ENCODE data around the gene DALRD3. TPM values are rescaled to one million over a fixed set of nuclear protein-coding genes. Genes with fewer than 3 reads are reported as not detected.

The DALRD3 gene
- total RNA-seq, 1 experiment from 2014 or later: 69.7 TPM

DNA sequence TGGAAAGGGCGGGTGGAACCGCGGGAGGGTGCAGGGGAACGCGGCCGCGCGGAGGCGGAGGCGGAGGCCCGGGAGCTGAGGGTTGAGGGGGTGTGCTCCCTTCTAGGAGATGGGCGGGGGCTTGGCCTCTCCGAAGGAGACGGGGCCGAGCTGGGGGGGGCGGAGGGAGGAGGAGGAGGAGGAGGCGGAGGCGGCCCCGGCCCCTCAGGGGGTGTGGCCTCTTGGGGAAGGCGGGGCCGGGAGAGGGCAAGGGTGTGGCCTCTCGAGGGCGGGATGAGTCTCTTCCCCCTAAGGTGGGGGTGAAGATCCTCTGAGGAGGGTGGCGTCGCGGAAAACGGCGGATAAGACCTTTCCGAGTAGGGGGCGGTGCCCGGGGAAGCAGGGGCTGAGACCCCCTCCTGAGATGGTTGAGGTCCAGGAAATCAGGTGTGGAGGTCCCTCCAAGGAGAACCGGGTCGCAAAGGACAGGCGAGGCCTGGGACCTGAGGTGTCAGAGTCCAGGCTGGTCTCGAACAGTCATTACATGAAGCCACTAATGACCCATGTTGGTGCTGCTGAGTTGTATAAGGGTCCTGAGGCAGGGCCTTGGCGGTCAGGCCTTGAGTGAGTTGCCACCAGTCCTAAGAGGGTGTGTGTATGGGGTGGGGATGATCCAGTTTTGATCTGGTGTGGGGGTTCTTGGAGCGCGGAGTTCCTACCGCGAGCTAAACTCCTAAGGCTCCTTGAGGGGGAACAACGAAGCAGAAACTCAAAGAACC is 10.4 kb downstream of the DALRD3 start:
- in situ Hi-C loops (cut with HindIII; ENCODE audit: low pct_unique_long_range_greater_than_20kb, low sequenced_read_pairs): no loop called here
- peak; percentile 89 for DNase-seq (ENCODE audit: low read depth)

- in situ Hi-C loops (cut with HindIII; ENCODE audit: low pct_unique_long_range_greater_than_20kb, low sequenced_read_pairs): no loop called here
- DNase-seq (ENCODE audit: low read depth): peak; percentile 96
Observed at GRCh38 chr3:49007068-49007770, 11.2 kb downstream of the DALRD3 start, which contains the start of gene WDR6. Gene WDR6 (plus strand): TSS chr3:49007391. CDS start chr3:49007432, 41 bp downstream.

DNA sequence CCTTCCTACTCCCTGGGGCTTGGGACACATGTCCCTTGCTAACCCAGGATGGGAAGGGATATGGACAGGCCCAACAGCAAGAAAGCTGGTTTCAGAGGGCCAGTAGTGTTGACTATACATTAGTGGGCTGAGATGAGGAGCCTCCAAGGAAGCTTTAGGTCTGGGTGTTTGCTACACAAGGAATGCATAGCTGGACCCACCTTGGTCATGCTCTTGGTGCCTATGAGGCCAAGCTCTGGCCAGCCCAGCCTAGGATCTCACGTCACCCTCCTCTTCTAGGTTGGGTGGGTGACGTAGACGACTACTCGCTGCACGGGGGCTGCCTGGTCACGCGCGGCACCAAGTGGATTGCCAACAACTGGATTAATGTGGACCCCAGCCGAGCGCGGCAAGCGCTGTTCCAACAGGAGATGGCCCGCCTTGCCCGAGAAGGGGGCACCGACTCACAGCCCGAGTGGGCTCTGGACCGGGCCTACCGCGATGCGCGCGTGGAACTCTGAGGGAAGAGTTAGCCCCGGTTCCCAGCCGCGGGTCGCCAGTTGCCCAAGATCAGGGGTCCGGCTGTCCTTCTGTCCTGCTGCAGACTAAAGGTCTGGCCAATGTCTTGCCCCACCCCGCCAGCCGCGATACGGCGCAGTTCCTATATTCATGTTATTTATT is 11.8 kb downstream of the DALRD3 start:
- in situ Hi-C loops (cut with HindIII; ENCODE audit: low pct_unique_long_range_greater_than_20kb, low sequenced_read_pairs): no loop called here
- no peak for DNase-seq (ENCODE audit: low read depth)

GRCh38 chr3:49005998-49006397 is 12.4 kb downstream of the DALRD3 start:
- no peak for DNase-seq (ENCODE audit: low read depth)
- in situ Hi-C loops (cut with HindIII; ENCODE audit: low pct_unique_long_range_greater_than_20kb, low sequenced_read_pairs): no loop called here

DNA sequence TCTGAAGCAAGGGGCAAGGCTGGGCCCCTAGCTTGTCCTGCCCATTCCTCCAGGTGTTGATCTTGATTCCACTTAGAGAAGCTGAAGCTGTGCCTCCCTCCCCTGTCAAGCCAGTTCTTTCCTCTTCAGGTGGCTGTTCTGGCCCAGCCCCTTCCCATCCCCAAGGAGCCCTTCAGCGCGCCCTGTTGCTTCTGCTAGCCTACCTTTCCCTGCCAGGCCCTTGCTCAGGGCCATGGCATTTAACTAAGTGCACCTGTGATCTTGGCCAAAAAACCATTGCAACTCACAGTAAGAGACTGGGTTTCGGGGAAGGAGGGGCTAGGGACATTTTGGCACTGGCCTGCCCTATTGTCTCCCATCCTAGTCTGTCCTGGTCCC is 13.1 kb downstream of the DALRD3 start:
- in situ Hi-C loops (cut with HindIII; ENCODE audit: low pct_unique_long_range_greater_than_20kb, low sequenced_read_pairs): no loop called here
- no peak for DNase-seq (ENCODE audit: low read depth)

DNA sequence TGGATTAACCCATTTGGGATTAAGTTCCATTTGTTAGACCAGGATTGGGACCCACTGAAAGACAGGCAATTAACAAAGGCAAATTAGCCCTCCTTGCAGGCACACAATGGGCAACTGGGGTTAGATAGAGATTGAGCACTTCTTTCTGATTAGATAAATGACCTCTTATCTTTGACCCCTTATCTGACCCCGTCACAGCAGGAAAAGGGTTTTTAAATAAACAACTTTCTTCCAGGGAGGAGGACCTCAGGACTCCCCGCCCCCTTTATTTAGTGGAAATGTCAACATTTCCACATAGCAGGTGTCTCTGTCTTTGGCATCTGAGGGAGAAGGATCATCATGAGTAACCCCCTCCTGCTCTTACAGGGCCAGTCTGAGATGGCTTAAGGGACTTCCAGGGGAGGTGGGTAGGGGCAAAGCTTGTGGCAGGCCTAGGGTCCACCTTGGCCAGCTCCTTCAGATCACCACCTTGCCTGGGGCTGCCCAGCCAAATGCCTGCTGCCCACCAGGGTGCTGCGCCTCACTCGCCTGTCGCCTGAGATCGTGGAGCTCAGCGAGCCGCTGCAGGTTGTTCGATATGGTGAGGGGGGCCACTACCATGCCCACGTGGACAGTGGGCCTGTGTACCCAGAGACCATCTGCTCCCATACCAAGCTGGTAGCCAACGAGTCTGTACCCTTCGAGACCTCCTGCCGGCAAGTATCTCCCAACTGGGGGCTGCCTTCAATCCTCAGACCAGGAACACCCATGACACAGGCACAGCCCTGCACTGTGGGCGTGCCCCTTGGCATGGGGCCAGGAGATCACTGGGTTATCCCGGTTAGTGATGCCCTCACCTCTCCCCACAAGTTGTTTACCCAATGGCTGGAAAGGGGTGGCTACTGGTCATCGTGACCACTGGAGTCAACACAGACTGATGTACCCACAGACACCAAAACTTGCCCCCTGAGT is 13.8 kb downstream of the DALRD3 start:
- DNase-seq (ENCODE audit: low read depth): no peak
- in situ Hi-C loops (cut with HindIII; ENCODE audit: low pct_unique_long_range_greater_than_20kb, low sequenced_read_pairs): no loop called here

- in situ Hi-C loops (cut with HindIII; ENCODE audit: low pct_unique_long_range_greater_than_20kb, low sequenced_read_pairs): no loop called here
- DNase-seq (ENCODE audit: low read depth): no peak
Observed at GRCh38 chr3:49001155-49001554, 17.2 kb downstream of the DALRD3 start.

- DNase-seq (ENCODE audit: low read depth): no peak
- in situ Hi-C loops (cut with HindIII; ENCODE audit: low pct_unique_long_range_greater_than_20kb, low sequenced_read_pairs): no loop called here
Observed at GRCh38 chr3:48999085-48999858, 19.1 kb downstream of the DALRD3 start.

DNA sequence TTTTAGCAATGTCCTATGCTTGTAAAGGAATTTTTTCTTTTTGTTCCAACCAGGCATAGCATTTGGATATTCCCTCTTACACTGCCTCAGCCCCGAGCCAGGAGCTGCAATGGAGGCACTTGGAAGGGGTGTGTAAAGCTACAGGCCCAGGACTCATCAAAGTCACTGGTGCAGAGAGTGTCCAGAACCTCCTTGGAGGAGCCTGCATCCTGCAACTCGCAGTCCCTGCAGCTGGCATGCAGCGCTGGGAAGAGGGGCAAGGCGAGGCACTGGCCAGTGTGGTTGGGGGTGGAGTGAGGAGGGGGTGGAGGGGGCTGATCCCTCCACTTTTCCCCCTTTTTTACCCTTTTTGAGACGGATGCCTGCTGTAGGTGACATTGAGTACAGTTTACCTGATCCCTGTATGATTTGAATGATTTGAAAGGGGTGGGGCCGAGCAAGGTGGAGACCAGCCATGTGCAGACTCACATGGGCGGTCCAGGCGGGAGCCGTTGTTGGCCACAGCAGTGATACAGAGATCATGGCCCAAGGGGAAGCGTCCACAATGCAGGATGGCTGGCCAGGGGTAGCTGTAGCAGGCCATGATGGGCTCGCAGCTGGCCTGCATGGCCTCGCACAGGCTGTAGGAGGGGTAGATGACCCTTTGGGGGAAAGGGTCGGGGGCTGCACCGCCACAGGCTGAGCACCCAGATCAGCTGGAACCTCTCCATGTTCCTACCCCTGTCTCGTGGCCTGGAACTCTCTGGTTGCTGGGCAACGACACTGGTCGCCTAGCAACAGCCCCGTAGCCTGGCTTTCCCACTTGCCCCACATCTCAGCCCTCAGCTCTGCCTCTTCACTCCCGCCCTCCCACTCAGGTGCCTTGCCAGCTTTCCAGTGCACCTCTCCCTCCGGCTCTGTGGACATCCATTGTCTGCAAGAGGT is 20.4 kb downstream of the DALRD3 start:
- DNase-seq (ENCODE audit: low read depth): no peak
- in situ Hi-C loops (cut with HindIII; ENCODE audit: low pct_unique_long_range_greater_than_20kb, low sequenced_read_pairs): no loop called here

- in situ Hi-C loops (cut with HindIII; ENCODE audit: low pct_unique_long_range_greater_than_20kb, low sequenced_read_pairs): no loop called here
Observed at GRCh38 chr3:48997102-48997635, 21.2 kb downstream of the DALRD3 start.

GRCh38 chr3:48996640-48997039 is 21.7 kb downstream of the DALRD3 start:
- in situ Hi-C loops (cut with HindIII; ENCODE audit: low pct_unique_long_range_greater_than_20kb, low sequenced_read_pairs): no loop called here

More at GRCh38 chr3:48997102-48997635, 21.2 kb downstream of the DALRD3 start:
- no peak for DNase-seq (ENCODE audit: low read depth)

GRCh38 chr3:48993834-48994233 is 24.5 kb downstream of the DALRD3 start:
- in situ Hi-C loops (cut with HindIII; ENCODE audit: low pct_unique_long_range_greater_than_20kb, low sequenced_read_pairs): no loop called here

More at GRCh38 chr3:48996640-48997039, 21.7 kb downstream of the DALRD3 start:
- DNase-seq (ENCODE audit: low read depth): no peak

DNA sequence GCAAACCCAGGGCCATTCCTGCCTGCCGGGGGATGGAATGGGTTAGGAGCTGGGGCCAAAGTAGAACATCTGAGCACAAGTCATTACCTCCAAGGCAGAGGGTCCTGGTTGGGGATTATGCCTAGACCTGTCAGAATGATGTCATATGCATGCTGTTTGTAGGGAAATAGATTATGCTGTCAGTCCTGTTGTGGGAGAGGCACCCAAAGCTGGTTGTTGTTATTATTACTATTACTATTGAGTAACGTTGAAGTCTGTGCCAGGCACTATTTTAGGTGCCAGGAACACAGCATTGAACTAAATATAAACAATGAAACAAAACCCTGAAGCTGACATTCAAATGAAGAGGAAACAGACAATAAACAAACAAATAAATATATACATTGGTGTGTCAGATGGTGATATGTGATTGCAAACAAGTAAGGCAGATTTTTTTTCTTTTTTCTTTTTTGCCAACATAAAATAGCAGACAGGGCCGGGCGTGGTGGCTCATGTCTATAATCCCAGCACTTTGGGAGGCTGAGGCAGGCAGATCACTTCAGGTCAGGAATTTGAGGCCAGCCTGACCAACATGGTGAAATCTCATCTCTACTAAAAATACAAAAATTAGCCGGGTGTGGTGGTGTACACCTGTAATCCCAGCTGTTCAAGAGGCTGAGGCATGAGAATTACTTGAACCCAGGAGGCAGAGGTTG is 26.4 kb downstream of the DALRD3 start:
- no peak for DNase-seq (ENCODE audit: low read depth)
- in situ Hi-C loops (cut with HindIII; ENCODE audit: low pct_unique_long_range_greater_than_20kb, low sequenced_read_pairs): no loop called here

More at GRCh38 chr3:48993834-48994233, 24.5 kb downstream of the DALRD3 start:
- DNase-seq (ENCODE audit: low read depth): no peak

DNA sequence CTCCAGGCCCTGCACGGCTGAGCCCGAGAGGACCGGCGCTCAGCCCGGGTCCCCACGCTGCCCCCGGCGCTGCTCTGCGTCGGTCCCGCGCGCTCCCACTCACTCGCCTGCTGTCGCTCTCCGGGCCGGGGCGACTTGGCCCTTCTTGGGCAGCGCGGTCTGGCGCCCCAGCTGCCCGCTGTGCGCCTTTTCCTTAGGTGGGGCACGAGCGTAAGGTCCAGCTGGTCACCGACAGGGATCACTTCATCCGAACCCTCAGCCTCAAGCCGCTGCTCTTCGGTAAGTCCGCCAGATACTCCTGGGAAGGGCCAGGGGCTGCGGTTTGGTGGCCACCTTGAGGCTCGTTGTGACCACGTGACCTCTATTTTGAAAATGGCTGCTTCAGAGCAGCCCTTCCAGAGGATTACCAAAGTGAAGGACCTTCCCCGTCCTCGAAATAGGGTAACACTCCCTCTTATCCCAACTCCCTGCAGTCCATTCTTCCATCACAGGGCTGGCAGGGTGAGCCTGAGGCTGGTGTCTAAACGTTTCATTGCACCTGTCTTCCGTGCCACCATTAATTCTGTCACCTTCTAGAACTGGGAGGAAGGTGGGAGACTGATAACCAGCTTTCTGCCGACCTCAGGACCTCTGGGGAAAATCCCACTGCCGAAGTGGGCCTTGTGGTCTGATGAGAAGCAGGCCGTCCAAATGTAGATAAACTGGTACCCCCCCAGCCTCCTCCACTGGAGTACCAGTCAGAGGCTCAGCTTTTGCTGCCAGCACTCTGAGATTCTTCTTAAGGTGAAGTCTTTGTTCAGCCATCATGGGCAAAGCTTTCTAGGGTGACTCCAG is 27.5 kb downstream of the DALRD3 start:
- in situ Hi-C loops (cut with HindIII; ENCODE audit: low pct_unique_long_range_greater_than_20kb, low sequenced_read_pairs): no loop called here
- DNase-seq (ENCODE audit: low read depth): peak; percentile 32
